Skeletal muscle tissue (tissue), 4 donors: ENCODE data around the gene MAGEA6. TPM values are rescaled to one million over a fixed set of nuclear protein-coding genes. Genes with fewer than 3 reads are reported as not detected.
"Not testable (repeated sequence)": the region's sequence is repeated elsewhere in the genome, so short reads cannot be mapped to it uniquely, and the experiment has no call there.

Experiments
- H3K27ac ChIP-seq: one replicate; pipeline ENCODE4 v1.7.0; 2013; ENCODE audit warnings: mild to moderate bottlenecking, low read depth, low read length, inconsistent platforms
- H3K27me3 ChIP-seq, 3 donors: one replicate each; pipeline ENCODE4 v1.7.0; 2013; ENCODE audit warnings: low read length in 3 of 3; ENCODE audit not compliant: control insufficient read depth in 3 of 3, insufficient read depth in 3 of 3
- H3K36me3 ChIP-seq, 3 donors: one replicate each; pipeline ENCODE4 v1.7.0; 2013; ENCODE audit warnings: low read length in 3 of 3; ENCODE audit not compliant: control insufficient read depth in 3 of 3, insufficient read depth in 3 of 3
- H3K4me1 ChIP-seq, 3 donors: one replicate each; pipeline ENCODE4 v1.7.0; 2013; ENCODE audit warnings: low read length in 3 of 3, mild to moderate bottlenecking in 3 of 3; ENCODE audit not compliant: control insufficient read depth in 3 of 3, insufficient read depth in 3 of 3
- H3K4me3 ChIP-seq, 3 donors: one replicate each; pipeline ENCODE4 v1.7.0; 2013; ENCODE audit warnings: low read length in 3 of 3
- H3K9ac ChIP-seq, 3 donors: one replicate each; pipeline ENCODE4 v1.7.0; 2013; ENCODE audit warnings: low read length in 3 of 3, mild to moderate bottlenecking in 3 of 3, moderate library complexity in 2 of 3, low read depth in 1 of 3
- H3K9me3 ChIP-seq, 3 donors: one replicate each; pipeline ENCODE4 v1.7.0; 2013; ENCODE audit warnings: low read length in 3 of 3; ENCODE audit not compliant: control insufficient read depth in 3 of 3
- total RNA-seq: library from RNA; depleted of rRNA; stranded (reverse); fragments of >200 nt; gene quantifications from one replicate; pipeline ENCODE4 v1.2.3, GENCODE V29; 2014
- donor health status: Osteomylitis.

MAGEA6 gene
- total RNA-seq: not detected

DNA sequence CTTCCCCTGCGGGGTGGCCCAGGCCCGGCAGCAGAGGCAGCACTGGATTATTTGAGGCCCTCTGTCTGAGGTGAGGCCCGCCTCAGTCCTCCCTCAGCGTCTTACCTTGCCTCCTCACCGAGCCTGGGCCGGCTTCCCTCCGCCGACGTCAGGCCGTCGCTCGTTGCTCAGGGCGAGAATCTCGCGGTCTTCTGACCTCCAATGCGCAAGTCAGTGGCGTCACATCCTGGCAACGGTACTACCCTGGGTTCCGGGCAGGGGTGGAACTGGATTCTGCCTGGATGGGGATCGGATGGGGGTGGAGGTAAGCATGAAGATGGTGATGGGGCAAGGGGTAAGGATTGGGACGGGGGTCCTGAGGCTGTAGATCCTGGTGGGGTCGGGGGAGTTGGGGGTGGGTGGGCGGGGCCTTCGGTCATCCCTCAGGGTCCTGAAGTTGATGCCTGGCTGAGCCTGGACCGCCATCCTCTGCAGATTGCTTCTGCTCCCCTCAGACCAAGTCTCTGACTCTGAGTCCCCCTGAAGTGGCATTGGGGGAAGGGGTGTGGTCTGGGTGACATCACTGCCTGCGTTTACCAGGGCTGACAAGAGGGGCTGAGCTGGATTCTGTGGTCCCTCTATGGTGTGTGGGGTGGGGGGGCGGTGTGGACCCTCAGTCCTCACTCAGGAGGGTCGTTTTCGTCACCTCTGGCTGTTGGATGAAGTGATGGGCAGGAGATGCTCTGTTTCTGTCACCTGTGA is at the start of gene MAGEA6:
TSS of gene MAGEA6 (minus strand) at position 141 of the 741 bp plus-strand sequence. CDS start 2,039 bp downstream, outside the sequence.
- not testable (repeated sequence) for H3K36me3 ChIP-seq, H3K9ac ChIP-seq, H3K4me1 ChIP-seq, H3K9me3 ChIP-seq, H3K27ac ChIP-seq, H3K4me3 ChIP-seq, H3K27me3 ChIP-seq

DNA sequence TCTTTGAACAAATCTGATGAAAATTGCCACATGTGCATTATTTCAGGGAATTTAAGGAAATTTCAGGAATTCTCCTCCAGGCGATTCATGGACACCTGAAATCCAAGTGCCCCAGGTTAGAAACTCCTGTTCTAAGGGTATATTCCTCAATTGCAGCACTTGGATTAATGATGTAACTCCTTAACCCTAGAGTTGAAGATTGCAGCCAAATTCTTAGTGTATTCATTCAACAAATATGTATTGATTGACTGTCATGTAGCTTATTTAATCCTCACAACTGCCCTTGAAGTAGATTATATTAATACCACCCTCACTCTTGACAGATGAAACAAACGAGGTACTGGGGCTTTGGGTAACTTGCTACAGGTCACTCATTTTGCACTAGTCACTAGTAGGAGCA is 49.8 kb upstream of the MAGEA6 start:
- H3K27me3 ChIP-seq: peaks cover 0 to 5% (median 2%) of the 10 kb centered on the region in 3 donors
- H3K4me3 ChIP-seq: no peak overlapping the region
- H3K4me1 ChIP-seq: no peaks in the 10 kb centered on the region
- H3K9me3 ChIP-seq: no peaks in the 10 kb centered on the region
- no peaks in the 10 kb centered on the region for H3K36me3 ChIP-seq
- no peak overlapping the region for H3K27ac ChIP-seq
- no peak overlapping the region for H3K9ac ChIP-seq

- no peak overlapping the region for H3K4me3 ChIP-seq
- no peaks in the 10 kb centered on the region for H3K27me3 ChIP-seq
- H3K4me1 ChIP-seq: no peaks in the 10 kb centered on the region
These were observed 48.9 kb upstream of the MAGEA6 start for GRCh38 chrX:152818356-152818755.

DNA sequence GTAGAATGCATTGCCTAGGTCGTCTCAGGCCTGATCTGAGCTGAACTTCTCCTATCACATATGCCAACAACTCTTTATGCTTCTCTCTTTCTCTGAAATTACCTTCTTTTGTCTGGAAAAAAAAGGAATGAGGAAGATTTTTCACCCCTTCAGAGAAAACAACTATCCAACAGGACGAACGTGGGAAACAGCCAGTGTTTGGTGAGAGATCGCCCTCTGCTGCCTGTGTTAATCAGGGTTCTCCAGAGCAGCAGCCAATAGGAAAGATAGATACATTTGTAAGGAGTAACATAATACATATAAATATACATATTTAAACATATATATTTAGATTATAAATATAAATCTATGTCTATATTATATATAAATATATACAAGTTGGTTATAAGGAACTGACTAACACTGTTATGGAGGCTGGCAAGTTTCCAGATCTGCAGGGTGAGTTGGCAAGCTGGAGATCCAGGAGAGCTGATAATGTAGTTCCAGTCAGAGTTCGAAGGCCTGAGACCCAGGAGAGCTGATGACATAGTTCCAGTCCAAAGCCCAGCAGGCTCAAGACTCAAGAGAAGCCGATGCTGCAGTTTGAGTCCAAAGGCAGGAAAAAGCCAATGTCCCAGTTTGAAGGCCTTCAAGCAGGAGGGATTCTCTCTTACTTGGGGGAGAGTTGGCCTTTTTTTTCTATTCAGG is 47.7 kb upstream of the MAGEA6 start:
- no peaks in the 10 kb centered on the region for H3K4me1 ChIP-seq
- no peak overlapping the region for H3K27ac ChIP-seq
- no peak overlapping the region for H3K9ac ChIP-seq
- no peak overlapping the region for H3K4me3 ChIP-seq
- no peaks in the 10 kb centered on the region for H3K36me3 ChIP-seq
- no peaks in the 10 kb centered on the region for H3K9me3 ChIP-seq
- H3K27me3 ChIP-seq: no peaks in the 10 kb centered on the region

More at GRCh38 chrX:152818356-152818755, 48.9 kb upstream of the MAGEA6 start:
- Histone ChIP-seq H3K9me3 (no peaks in the 10 kb centered on the region), H3K9ac (no peak overlapping the region), H3K27ac (no peak overlapping the region), H3K36me3 (no peaks in the 10 kb centered on the region)

DNA sequence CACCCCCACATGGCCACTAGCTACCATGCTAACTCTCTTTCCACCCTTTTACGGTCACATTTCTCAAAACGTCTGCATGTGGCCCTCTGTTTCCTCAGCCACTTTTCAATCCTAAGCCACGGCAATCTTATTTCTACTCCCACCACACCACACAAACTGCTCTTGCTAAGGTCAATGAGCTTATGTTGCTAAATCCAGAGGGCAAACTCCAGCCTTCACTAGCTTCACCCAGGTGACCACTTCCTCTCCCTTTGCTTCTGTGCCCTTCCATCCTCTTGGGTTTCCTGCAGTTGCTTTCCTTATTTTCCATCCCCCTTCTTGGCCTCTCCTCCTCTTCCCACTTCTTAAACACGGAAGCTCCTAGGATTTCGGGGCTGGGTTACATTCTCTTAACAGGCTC is 44.6 kb upstream of the MAGEA6 start:
- no peak overlapping the region for H3K9ac ChIP-seq
- H3K36me3 ChIP-seq: no peaks in the 10 kb centered on the region
- no peaks in the 10 kb centered on the region for H3K27me3 ChIP-seq
- no peaks in the 10 kb centered on the region for H3K4me1 ChIP-seq
- no peak overlapping the region for H3K27ac ChIP-seq
- no peaks in the 10 kb centered on the region for H3K9me3 ChIP-seq
- H3K4me3 ChIP-seq: no peak overlapping the region

GRCh38 chrX:152813206-152813605 is 43.7 kb upstream of the MAGEA6 start:
- H3K4me3 ChIP-seq: no peak overlapping the region
- H3K9me3 ChIP-seq: no peaks in the 10 kb centered on the region
- no peak overlapping the region for H3K9ac ChIP-seq
- no peaks in the 10 kb centered on the region for H3K27me3 ChIP-seq
- H3K27ac ChIP-seq: no peak overlapping the region
- no peaks in the 10 kb centered on the region for H3K36me3 ChIP-seq
- H3K4me1 ChIP-seq: no peaks in the 10 kb centered on the region

GRCh38 chrX:152810403-152810802 is 40.9 kb upstream of the MAGEA6 start:
- Histone ChIP-seq H3K27me3 (no peaks in the 10 kb centered on the region), H3K4me1 (no peaks in the 10 kb centered on the region)

GRCh38 chrX:152806035-152806434 is 36.5 kb upstream of the MAGEA6 start:
- Histone ChIP-seq H3K9ac (no peak overlapping the region), H3K27ac (no peak overlapping the region), H3K4me1 (no peaks in the 10 kb centered on the region), H3K27me3 (no peaks in the 10 kb centered on the region), H3K36me3 (no peaks in the 10 kb centered on the region), H3K4me3 (no peak overlapping the region), H3K9me3 (no peaks in the 10 kb centered on the region)

More at GRCh38 chrX:152810403-152810802, 40.9 kb upstream of the MAGEA6 start:
- Histone ChIP-seq H3K36me3 (no peaks in the 10 kb centered on the region), H3K27ac (no peak overlapping the region), H3K9ac (no peak overlapping the region), H3K4me3 (no peak overlapping the region), H3K9me3 (no peaks in the 10 kb centered on the region)

DNA sequence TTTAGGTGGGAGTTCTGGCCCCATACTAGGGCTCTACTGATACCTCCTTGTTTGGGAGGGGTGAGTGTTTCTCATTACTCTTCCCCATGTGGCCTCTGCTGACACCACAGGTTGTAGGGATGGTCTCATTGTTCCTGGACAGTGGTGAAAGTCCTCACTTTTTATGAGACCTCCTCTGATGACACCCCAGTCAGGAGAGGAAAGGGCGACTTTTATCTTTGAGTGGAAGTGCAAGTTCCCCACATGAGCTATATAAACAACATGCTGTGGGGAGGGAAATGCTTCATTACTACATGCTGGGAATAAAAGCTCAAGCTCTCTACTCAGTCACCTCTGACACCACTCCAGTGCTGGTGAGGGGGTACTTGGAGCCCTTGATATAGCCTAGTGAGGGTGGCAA is 29.5 kb upstream of the MAGEA6 start:
- no peak overlapping the region for H3K27ac ChIP-seq
- H3K9me3 ChIP-seq: no peaks in the 10 kb centered on the region
- no peak overlapping the region for H3K4me3 ChIP-seq
- H3K4me1 ChIP-seq: no peaks in the 10 kb centered on the region
- H3K27me3 ChIP-seq: no peaks in the 10 kb centered on the region
- H3K36me3 ChIP-seq: no peaks in the 10 kb centered on the region
- no peak overlapping the region for H3K9ac ChIP-seq

GRCh38 chrX:152787062-152787461 is 17.6 kb upstream of the MAGEA6 start:
- H3K9ac ChIP-seq: not testable (repeated sequence)

More at GRCh38 chrX:152787062-152787461, 17.6 kb upstream of the MAGEA6 start:
- H3K27ac ChIP-seq, H3K27me3 ChIP-seq, H3K9me3 ChIP-seq, H3K4me1 ChIP-seq, H3K36me3 ChIP-seq, H3K4me3 ChIP-seq: not testable (repeated sequence)
